HepG2 (cell line): ENCODE measurements around the gene CCDC144A. TPM values are rescaled to one million over a fixed set of nuclear protein-coding genes. Genes with fewer than 3 reads are reported as not detected.

Source experiments
- ADNP ChIP-seq: sonication (generic); formaldehyde crosslinking; IDR thresholded peaks from 2 replicates; pipeline ENCODE4 v1.4.0; 2020; ENCODE audit warnings: missing genetic modification reagents
- ARID2 ChIP-seq: sonication (generic); formaldehyde crosslinking; IDR thresholded peaks from 2 replicates; pipeline ENCODE4 v1.8.1; 2022; ENCODE audit warnings: mild to moderate bottlenecking, missing genetic modification reagents, borderline replicate concordance
- ARID4A ChIP-seq: sonication (generic); formaldehyde crosslinking; IDR thresholded peaks from 2 replicates; pipeline ENCODE4 v1.5.0; 2020; ENCODE audit warnings: mild to moderate bottlenecking, missing genetic modification reagents, borderline replicate concordance
- DDIT3 ChIP-seq: sonication (generic); formaldehyde crosslinking; IDR thresholded peaks from 2 replicates; pipeline ENCODE4 v1.4.0; 2020; ENCODE audit warnings: mild to moderate bottlenecking, missing genetic modification reagents
- ERF ChIP-seq: IDR thresholded peaks from 2 replicates; pipeline ENCODE4 v1.6.1; 2018; ENCODE audit warnings: missing biosample characterization, missing genetic modification reagents
- GTF2F1 ChIP-seq: fragments of 150-350 bp; IDR thresholded peaks from 2 replicates; pipeline ENCODE4 v1.6.1; 2014; ENCODE audit warnings: low read length
- HNRNPH1 ChIP-seq: fragments of 200-400 bp; formaldehyde crosslinking; optimal IDR thresholded peaks from 2 replicates; pipeline ENCODE3; 2017; ENCODE audit warnings: mild to moderate bottlenecking, low read depth, low read length
- IKZF4 ChIP-seq: sonication (generic); formaldehyde crosslinking; IDR thresholded peaks from 2 replicates; pipeline ENCODE4 v1.5.1; 2020; ENCODE audit warnings: borderline replicate concordance, mild to moderate bottlenecking, low read depth, missing genetic modification reagents; ENCODE audit errors: not compliant biosample characterization
- MATR3 ChIP-seq: sonication (generic); formaldehyde crosslinking; IDR thresholded peaks from 2 replicates; pipeline ENCODE4 v1.4.0; 2020; ENCODE audit warnings: missing genetic modification reagents
- MIXL1 ChIP-seq: IDR thresholded peaks from 2 replicates; pipeline ENCODE4 v1.6.1; 2016
- MLX ChIP-seq: IDR thresholded peaks from 2 replicates; pipeline ENCODE4 v1.6.1; 2016
- NFIC ChIP-seq: IDR thresholded peaks from 2 replicates; pipeline ENCODE4 v1.6.1; 2012; ENCODE audit warnings: mild to moderate bottlenecking, low read length, inconsistent platforms
- PRMT3 ChIP-seq: sonication (generic); formaldehyde crosslinking; IDR thresholded peaks from 2 replicates; pipeline ENCODE4 v1.8.1; 2022; ENCODE audit warnings: low read depth, mild to moderate bottlenecking, moderate library complexity, missing genetic modification reagents, borderline replicate concordance
- SCMH1 ChIP-seq: sonication (generic); formaldehyde crosslinking; IDR thresholded peaks from 2 replicates; pipeline ENCODE4 v1.9.0; 2021; ENCODE audit warnings: missing genetic modification reagents, mild to moderate bottlenecking, borderline replicate concordance
- SMARCE1 ChIP-seq: fragments of 450-650 bp; IDR thresholded peaks from 2 replicates; pipeline ENCODE4 v1.6.1; 2017; ENCODE audit warnings: borderline replicate concordance
- ZBTB26 ChIP-seq: IDR thresholded peaks from 2 replicates; pipeline ENCODE4 v1.6.1; 2016; ENCODE audit warnings: missing compliant biosample characterization, missing genetic modification reagents, borderline replicate concordance
- ZBTB8A ChIP-seq: sonication (generic); formaldehyde crosslinking; IDR thresholded peaks from 2 replicates; pipeline ENCODE4 v1.4.0; 2020; ENCODE audit warnings: mild to moderate bottlenecking, low read depth, missing genetic modification reagents, borderline replicate concordance
- ZNF160 ChIP-seq: sonication (generic); formaldehyde crosslinking; IDR thresholded peaks from 2 replicates; pipeline ENCODE4 v1.8.0; 2022; ENCODE audit warnings: mild to moderate bottlenecking, inconsistent platforms, missing genetic modification reagents
- ZNF280B ChIP-seq: sonication (generic); formaldehyde crosslinking; IDR thresholded peaks from 2 replicates; pipeline ENCODE4 v1.5.0; 2020; ENCODE audit warnings: missing genetic modification reagents, mild to moderate bottlenecking, borderline replicate concordance
- ZNF292 ChIP-seq: sonication (generic); formaldehyde crosslinking; IDR thresholded peaks from 2 replicates; pipeline ENCODE4 v1.8.1; 2022; ENCODE audit warnings: mild to moderate bottlenecking, low read depth, missing genetic modification reagents, borderline replicate concordance
- ZNF567 ChIP-seq: sonication (generic); formaldehyde crosslinking; IDR thresholded peaks from 2 replicates; pipeline ENCODE4 v1.8.1; 2023; ENCODE audit warnings: mild to moderate bottlenecking, missing genetic modification reagents, borderline replicate concordance
- ZNF782 ChIP-seq: sonication (generic); formaldehyde crosslinking; IDR thresholded peaks from 2 replicates; pipeline ENCODE4 v1.4.0; 2020; ENCODE audit warnings: missing genetic modification reagents, mild to moderate bottlenecking, borderline replicate concordance
- polyA plus RNA-seq, 8 experiments: library from polyadenylated mRNA; depleted of rRNA in 3 of 8; stranded (reverse) in 7 of 8; unstranded in 1 of 8; fragments of >200 nt; fragmentation: Illumina TruSeq in 4 of 8; extraction: Trizol in 4 of 8; gene quantifications; 2 replicates each; pipeline versions ENCODE4 v1.2.1 to v1.2.3, GENCODE V29; 2011 to 2016; ENCODE audit warnings: low read depth in 4 of 8, missing spikeins in 1 of 8, mixed read lengths in 1 of 8; ENCODE audit not compliant: insufficient read depth in 1 of 8
- total RNA-seq, 5 experiments: library from RNA; depleted of rRNA; stranded (reverse); fragments of >200 nt; fragmentation: Illumina TruSeq; extraction: Trizol; gene quantifications; 2 replicates each; pipeline ENCODE4 v1.2.3, GENCODE V29; 2016; ENCODE audit warnings: low read depth in 1 of 5

Gene CCDC144A
- total and polyA plus RNA-seq, 2 of the 13 experiments (the other 11 are each of a cell fraction or from before 2014, with no cell fraction given) = 0.09 TPM; not detected in 1

GRCh38 chr17:16653367-16654041 is 36.5 kb upstream of the CCDC144A start, which contains the start of gene ZNF624 (continued):
- TF ChIP-seq ZNF280B (CRISPR knock-in tag) = peak; percentile 93
- 0 out of 2 replicates have a peak, but pooled peaks have one; percentile 46 for TF ChIP-seq ARID2 (CRISPR knock-in tag)
- TF ChIP-seq GTF2F1 = no peak
- no peak for TF ChIP-seq MIXL1 (CRISPR knock-in tag)
- TF ChIP-seq ARID4A = peak; percentile 85
- peak; percentile 66; the same call in 1 of the 2 replicates for TF ChIP-seq ZNF160
- TF ChIP-seq ADNP (CRISPR knock-in tag) = no peak
- TF ChIP-seq SMARCE1 = no peak
- peak; percentile 78 for TF ChIP-seq ZNF567 (CRISPR knock-in tag)
- TF ChIP-seq MATR3 (CRISPR knock-in tag) = no peak
- TF ChIP-seq IKZF4 = no peak
- no peak for TF ChIP-seq HNRNPH1
- TF ChIP-seq MLX (CRISPR knock-in tag) = no peak
- no peak for TF ChIP-seq PRMT3
- TF ChIP-seq ZBTB8A (CRISPR knock-in tag) = no peak
- TF ChIP-seq ZNF292 (CRISPR knock-in tag) = no peak
- no peak for TF ChIP-seq ERF (CRISPR knock-in tag)
- TF ChIP-seq ZNF782 (CRISPR knock-in tag) = peak; percentile 81
- TF ChIP-seq ZBTB26 (CRISPR knock-in tag) = no peak; the same call in 1 of the 2 replicates
- no peak for TF ChIP-seq SCMH1 (CRISPR knock-in tag)
- no peak for TF ChIP-seq DDIT3 (CRISPR knock-in tag)
- no peak for TF ChIP-seq NFIC
